HG02798 (cell line): ENCODE measurements around the gene CCDC63.
"Not testable (repeated sequence)": the region's sequence is repeated elsewhere in the genome, so short reads cannot be mapped to it uniquely, and the experiment has no call there.

ENCODE experiments used
- ATAC-seq: cut with Tn5 transposase; IDR thresholded peaks from one replicate; pipeline ENCODE4 v1.9.1; 2021; ENCODE audit warnings: mild to moderate bottlenecking; ENCODE audit not compliant: unreplicated experiment, poor library complexity

Gene CCDC63

DNA sequence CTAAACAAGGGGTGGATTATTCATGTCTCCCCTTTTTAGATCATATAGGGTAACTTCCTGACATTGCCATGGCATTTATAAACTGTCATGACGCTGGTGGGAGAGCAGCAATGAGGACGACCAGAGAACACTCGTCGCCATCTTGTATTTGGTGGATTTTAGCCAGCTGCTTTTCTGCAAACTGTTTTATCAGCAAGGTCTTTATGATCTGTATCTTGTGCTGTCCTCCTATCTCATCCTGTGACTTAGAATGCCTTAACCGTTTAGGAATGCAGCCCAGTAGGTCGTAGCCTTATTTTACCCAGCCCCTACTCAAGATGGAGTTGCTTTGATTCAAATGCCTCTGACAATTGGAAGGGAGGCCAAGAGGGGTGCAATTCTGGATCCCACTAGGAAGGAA is 5.8 kb upstream of the CCDC63 start:
- no peak for ATAC-seq

DNA sequence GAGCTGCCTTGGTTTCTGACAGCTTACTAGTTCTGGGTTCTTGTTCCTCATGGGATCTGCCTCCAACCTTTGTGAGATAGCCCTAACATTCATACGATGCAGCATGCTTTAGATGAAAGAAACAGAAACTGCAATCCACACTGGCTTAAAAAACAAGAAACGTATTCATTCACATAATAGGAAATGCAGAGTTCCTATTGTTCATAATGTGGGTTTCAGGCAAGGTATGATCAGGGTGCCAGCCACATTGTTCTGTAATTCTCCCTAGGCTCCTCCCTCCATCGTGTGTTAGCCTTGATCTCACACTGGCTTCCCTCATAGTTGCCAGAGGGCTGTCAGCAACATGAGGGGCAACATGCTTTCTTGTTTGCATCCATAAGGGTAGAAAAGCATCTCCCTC is 2.7 kb upstream of the CCDC63 start:
- no peak for ATAC-seq

GRCh38 chr12:110844551-110845338 is 2.0 kb upstream of the CCDC63 start:
- no peak for ATAC-seq

DNA sequence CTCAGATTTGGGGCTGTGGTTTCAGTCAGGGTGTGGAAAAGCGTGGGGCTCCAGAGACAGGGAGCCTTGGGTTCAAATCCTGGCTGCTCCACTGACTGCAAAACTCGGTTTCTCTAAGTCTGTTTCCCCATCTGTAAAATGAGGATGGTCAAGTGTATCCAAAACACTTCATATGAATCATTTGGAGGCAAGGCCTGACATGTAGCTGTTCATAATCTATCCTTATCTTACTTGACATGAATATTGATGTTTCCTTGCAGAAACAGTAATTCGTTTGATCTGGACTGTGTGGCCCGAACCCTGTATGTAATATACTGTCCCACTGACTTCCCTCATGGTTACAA is 1.5 kb upstream of the CCDC63 start:
- ATAC-seq: no peak

- no peak for ATAC-seq
Measured at GRCh38 chr12:110848314-110848923, 1.6 kb downstream of the CCDC63 start.

GRCh38 chr12:110849221-110849620 is 2.4 kb downstream of the CCDC63 start:
- no peak for ATAC-seq

- no peak for ATAC-seq
Measured at GRCh38 chr12:110849748-110850403, 3.1 kb downstream of the CCDC63 start.

DNA sequence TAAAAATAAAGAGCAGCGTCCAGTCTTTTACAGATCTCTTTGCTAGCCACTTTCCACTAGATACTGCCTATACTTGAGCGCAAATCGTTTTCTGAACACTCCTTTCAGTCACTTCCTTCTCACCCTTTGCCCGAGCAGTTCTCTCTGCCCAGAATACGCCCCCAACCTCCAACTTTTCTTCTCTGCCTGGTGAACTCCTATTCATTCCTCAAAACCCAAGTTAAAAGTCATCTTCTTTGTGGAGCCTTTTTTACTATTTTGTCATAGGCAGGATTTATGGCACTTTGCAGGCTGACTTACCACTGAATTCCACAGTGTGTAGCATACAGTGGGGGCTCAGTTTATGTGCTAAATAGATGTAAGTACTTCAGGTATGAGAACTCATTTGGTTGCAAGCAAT is 4.0 kb downstream of the CCDC63 start:
- no peak for ATAC-seq

DNA sequence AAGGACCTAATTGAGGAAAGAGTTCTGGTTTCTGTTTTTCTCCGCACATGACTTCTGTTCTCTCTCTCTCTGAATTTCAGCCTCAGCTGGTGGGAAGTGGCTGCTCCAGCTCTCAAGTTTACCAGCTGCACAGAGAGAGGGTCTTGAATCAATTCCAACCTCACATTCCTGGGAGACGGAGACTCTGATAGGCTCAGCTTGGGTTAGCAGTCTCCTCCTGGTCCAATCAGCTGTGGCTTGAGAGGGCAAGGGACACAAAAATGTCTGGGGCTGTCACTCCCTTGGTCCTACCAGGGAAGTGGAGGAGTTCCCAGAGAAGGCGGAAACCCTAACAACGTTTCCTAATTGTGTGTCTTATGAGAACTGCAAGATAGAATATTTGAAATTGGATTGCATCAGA is 7.0 kb downstream of the CCDC63 start:
- ATAC-seq: no peak

GRCh38 chr12:110856542-110856941 is 9.8 kb downstream of the CCDC63 start:
- ATAC-seq: no peak

DNA sequence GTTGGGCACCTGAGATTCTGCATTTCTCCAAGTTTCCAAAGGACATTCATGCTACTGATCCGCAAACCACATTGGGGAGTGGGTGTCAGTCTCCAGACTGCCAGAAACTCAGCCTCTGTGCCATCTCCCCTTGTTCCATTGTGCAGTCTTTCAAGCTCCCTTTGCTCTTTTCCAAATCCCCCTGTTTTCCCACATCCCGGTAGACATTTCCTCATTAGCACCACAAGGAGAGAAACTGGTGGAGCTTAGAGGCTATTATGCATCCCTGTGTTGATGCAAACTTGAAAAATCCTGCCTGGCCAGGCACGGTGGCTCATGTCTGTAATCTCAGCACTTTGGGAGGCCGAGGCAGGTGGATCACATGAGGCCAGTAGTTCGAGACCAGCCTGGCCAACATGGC is 10.7 kb downstream of the CCDC63 start:
- ATAC-seq: no peak

GRCh38 chr12:110857954-110858353 is 11.2 kb downstream of the CCDC63 start:
- not testable (repeated sequence) for ATAC-seq

- no peak for ATAC-seq
Measured at GRCh38 chr12:110858848-110859247, 12.1 kb downstream of the CCDC63 start.

GRCh38 chr12:110860833-110861296 is 14.1 kb downstream of the CCDC63 start:
- no peak for ATAC-seq

- no peak for ATAC-seq
Measured at GRCh38 chr12:110861729-110862128, 14.9 kb downstream of the CCDC63 start.

GRCh38 chr12:110862329-110862728 is 15.5 kb downstream of the CCDC63 start:
- no peak for ATAC-seq

- no peak for ATAC-seq
Measured at GRCh38 chr12:110863161-110863560, 16.4 kb downstream of the CCDC63 start.

- no peak for ATAC-seq
Measured at GRCh38 chr12:110865521-110865920, 18.7 kb downstream of the CCDC63 start.

- ATAC-seq: no peak
Measured at GRCh38 chr12:110869026-110869425, 22.2 kb downstream of the CCDC63 start.

DNA sequence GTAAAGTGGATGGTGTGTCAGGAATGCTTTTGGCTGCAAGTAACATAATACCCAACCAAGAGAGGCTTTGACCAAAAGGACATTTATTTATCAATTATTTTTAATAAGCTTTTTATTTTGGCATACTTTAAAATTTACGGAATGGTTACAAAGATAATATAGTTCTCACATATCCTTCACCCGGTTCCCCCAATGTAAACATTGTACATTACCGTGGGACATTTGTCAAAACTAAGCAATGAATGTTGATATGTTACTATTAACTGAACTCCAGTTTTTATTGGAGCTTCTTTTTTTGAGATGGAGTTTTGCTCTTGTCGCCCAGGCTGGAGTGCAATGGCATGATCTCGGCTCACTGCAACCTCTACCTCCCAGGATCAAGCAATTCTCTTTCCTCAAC is 23.0 kb downstream of the CCDC63 start:
- ATAC-seq: no peak

DNA sequence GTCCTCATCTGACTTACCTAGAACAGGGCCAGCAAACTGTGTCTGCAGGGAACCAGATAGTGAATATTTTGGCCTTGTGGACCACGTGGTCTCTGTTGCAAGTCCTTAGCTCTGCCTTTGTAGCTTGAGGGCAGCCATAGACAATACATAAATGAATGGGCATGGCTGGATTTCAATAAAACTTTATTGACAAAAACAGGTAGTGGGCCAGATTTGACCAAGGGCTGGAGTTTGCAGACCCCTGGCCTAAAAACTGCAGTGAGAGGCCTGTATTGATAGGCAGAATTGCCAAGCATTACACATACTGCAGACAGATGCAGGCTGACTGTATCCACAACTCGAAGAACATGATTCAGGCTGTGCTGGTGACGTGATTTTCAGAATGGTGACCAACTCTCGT is 25.3 kb downstream of the CCDC63 start:
- ATAC-seq: no peak

GRCh38 chr12:110874351-110874750 is 27.6 kb downstream of the CCDC63 start:
- no peak for ATAC-seq
